RPMI7951 (cell line): ENCODE measurements around the gene ZNF467. TPM values are rescaled to one million over a fixed set of nuclear protein-coding genes. Genes with fewer than 3 reads are reported as not detected.

Experiments
- DNase-seq: peaks from one replicate; pipeline ENCODE4 v3.0.0-alpha.2; 2012; ENCODE audit warnings: low read depth
- total RNA-seq: library from RNA; depleted of rRNA; stranded (reverse); fragments of >200 nt; shearing (Covaris generic); gene quantifications from 2 replicates; pipeline ENCODE4 v1.2.3, GENCODE V29; 2014

The ZNF467 gene
- total RNA-seq, 1 experiment from 2014 or later: not detected

GRCh38 chr7:149748076-149748874 is 25.1 kb downstream of the ZNF467 start:
- no peak for DNase-seq

GRCh38 chr7:149743476-149744255 is 29.7 kb downstream of the ZNF467 start:
- DNase-seq: no peak

GRCh38 chr7:149742075-149742701 is 31.2 kb downstream of the ZNF467 start:
- peak; percentile 51 for DNase-seq

GRCh38 chr7:149741629-149742028 is 31.8 kb downstream of the ZNF467 start:
- peak; percentile 35 for DNase-seq

- DNase-seq: peak; percentile 19
These were observed 36.7 kb downstream of the ZNF467 start for GRCh38 chr7:149736478-149737360.

GRCh38 chr7:149735779-149736477 is 37.5 kb downstream of the ZNF467 start:
- DNase-seq: no peak

GRCh38 chr7:149735181-149735602 is 38.2 kb downstream of the ZNF467 start:
- no peak for DNase-seq

- DNase-seq: no peak
These were observed 38.7 kb downstream of the ZNF467 start for GRCh38 chr7:149734791-149735075.

- DNase-seq: no peak
These were observed 39.2 kb downstream of the ZNF467 start for GRCh38 chr7:149733924-149734790.

- DNase-seq: no peak
These were observed 40.1 kb downstream of the ZNF467 start for GRCh38 chr7:149733131-149733923.

- DNase-seq: no peak
These were observed 40.8 kb downstream of the ZNF467 start for GRCh38 chr7:149732611-149733010.

GRCh38 chr7:149732111-149732561 is 41.3 kb downstream of the ZNF467 start:
- no peak for DNase-seq

GRCh38 chr7:149731207-149731955 is 42.0 kb downstream of the ZNF467 start:
- no peak for DNase-seq

GRCh38 chr7:149729983-149730801 is 43.2 kb downstream of the ZNF467 start:
- DNase-seq: no peak

GRCh38 chr7:149729586-149729982 is 43.8 kb downstream of the ZNF467 start:
- DNase-seq: no peak

- DNase-seq: no peak
These were observed 44.7 kb downstream of the ZNF467 start for GRCh38 chr7:149728491-149729375.
